ENCODE results near the gene HRH2.
"Not testable (repeated sequence)": the region's sequence is repeated elsewhere in the genome, so short reads cannot be mapped to it uniquely, and the experiment has no call there.

The HRH2 gene
- 0.35 to 1.6 reads per million in 2 donors for total RNA-seq

DNA sequence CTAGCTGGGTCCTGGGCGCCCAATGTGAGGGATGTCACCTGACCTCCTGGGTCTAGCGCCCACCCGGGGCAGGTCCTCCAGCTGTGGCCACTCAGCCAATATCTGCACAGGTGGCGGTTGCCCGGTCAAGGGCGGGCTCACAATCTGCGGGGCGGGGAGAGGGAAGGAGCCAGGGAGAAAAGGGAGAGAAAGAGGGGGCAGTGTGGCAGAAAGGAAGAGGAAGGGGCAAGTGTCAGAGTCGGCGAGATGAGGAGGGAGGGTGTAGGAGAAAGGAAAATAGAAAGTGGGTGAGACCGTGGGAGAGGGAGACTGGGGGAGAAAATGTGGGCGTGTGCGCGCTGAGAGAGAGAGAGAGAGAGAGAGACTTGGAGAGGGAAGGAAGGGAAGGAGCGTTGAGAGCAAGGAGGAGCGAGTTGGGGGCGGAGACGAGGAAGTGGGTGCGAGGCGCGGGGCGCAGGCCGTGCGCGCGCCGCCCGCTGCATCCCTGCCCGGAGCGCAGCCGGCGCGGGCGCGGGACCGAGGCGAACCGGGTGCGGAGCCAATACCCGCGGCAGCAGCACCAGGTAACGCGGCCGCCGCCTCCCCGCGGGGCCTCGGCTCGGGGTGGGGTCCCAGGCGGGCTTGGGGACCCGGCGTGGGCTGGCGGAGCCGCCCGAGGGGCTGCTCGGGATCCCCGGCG lies at the start of gene HRH2:
HRH2 (plus strand) TSS at position 479 of the 679 bp plus-strand sequence. CDS start 25,163 bp downstream, outside the sequence.
- peak; percentile 13 for DNase-seq

DNA sequence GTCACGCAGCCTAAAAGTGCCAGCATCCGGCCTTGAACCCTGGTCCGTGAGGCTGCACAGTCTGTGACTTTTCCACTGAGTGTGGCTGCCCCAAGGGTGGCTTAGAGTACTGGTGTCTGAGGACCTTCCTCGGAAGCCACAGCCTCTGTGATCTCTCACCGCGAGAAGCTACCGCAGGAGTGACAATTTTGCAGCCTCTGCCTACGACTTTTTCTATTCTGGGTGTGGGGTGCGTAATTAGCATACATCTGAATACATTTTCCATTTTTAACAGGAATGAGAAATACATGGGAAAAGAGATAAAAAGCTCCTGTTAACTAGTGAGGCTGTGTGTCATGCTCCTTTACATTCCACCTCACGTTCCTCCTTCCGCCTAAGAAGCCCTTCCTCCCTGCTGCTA lies 48.3 kb upstream of the HRH2 start:
- no peak for DNase-seq

DNA sequence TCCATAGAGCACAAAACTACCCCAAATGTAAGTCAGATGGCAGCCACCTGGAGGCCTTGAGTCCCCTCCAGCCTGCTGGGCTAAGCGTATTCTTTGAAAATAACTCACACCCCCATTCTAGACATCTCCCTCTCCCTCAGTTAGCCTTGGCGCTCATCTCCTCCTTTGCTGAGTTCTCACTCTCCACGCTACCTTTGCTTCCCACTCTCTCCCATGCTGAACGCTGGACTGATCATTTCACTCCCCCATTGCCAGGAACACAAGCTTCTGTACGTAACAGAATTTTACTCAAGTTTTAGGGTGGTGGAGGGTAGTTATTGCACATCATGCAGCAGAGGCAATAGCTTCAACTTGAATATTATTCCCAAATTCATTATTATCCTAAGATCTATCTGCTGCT lies 47.5 kb upstream of the HRH2 start:
- DNase-seq = no peak

DNA sequence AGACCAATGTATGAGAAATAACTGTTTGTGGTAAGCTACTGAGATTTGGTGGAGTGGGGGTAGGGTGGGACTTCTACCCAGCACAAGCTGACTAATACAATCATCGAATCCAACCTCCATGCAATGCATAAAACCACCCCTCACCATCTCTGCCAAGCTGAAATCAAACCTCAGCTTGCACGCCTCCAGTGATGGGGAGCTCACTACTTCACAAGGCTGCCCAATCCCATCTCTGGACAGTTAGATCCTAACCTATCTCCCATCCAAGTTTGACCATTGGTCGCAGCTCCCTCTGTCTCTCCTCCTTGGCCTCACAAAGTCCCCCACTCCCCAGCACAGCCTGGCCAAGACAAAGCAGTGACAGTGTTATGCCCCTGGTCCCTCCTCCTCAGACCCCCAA lies 47.0 kb upstream of the HRH2 start:
- no peak for DNase-seq

- no peak for DNase-seq
Observed at GRCh38 chr5:175614223-175614815, 43.6 kb upstream of the HRH2 start.

DNA sequence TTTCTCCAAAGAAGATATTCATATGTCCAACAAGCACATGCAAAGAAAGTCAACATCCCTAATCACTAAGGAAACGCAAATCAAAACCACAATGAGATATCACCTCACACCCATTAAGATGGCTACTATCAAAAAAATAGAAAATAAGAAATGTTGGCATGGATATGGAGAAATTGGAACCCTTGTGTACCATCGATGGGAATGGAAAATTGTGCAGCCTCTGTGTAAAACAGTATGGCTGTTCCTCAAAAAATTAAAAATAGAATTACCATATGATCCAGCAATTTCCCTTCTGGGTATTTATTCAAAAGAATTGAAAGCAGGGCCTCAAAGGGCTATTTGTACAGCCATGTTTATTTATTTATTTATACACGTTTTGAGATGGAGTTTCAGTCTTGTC lies 43.0 kb upstream of the HRH2 start:
- DNase-seq = no peak

GRCh38 chr5:175616083-175616482 lies 41.8 kb upstream of the HRH2 start:
- no peak for DNase-seq

DNA sequence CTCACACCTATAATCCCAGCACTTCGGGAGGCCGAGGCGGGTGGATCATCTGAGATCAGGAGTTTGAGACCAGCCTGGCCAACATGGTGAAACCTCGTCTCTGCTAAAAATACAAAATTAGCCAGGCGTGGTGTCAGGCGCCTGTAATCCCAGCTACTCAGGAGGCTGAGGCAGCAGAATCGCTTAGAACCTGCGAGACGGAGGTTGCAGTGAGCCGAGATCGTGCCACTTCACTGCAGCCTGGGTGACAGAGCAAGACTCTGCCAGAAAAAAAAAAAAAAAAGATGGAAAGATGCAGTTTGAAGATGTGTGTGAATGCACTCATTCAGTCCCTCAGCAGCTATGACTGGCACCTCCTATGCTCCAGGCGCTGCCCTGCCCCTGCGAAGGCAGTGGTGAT lies 41.3 kb upstream of the HRH2 start:
- DNase-seq = not testable (repeated sequence)

DNA sequence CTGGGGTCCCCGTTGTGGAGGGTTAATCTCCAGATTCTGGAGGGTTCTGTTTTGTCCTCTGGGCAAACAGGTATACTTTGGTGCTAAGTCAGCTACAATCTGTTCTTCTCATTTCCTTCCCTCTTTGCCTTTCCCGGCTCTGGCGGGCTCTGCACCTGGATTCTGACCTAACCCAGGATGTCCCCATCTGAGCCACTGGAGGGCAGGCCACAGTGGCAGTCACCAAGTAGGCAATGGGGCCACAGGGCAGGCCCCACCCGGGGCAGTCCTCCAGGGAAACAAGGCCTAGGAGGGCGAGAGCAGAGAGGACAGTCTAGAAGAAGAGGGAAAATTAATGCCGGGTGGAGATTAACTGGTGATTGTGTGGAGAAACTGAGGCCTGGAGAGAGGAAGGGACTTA lies 40.4 kb upstream of the HRH2 start:
- no peak for DNase-seq

- no peak for DNase-seq
Observed at GRCh38 chr5:175620527-175620926, 37.3 kb upstream of the HRH2 start.

GRCh38 chr5:175621971-175622370 lies 35.9 kb upstream of the HRH2 start:
- DNase-seq = no peak

DNA sequence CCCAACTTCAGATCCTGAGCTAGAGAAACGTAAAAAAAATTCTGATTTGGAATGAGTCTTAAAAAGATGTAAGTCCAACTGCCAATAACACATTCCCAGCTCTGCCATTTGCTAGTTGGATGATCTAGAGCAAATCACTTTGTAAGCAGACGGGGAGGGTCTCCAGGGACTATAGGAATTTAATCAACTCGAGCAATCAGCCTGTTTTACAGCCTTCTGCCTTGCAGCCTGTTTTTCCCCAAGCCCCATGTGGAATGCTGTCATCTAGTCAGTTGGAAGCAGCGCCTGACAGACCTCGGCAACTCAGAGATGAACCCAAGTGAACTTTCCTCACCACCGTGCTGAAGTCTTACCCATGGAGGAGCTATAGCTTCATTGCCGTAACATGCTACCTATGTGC lies 34.8 kb upstream of the HRH2 start:
- DNase-seq = no peak

DNA sequence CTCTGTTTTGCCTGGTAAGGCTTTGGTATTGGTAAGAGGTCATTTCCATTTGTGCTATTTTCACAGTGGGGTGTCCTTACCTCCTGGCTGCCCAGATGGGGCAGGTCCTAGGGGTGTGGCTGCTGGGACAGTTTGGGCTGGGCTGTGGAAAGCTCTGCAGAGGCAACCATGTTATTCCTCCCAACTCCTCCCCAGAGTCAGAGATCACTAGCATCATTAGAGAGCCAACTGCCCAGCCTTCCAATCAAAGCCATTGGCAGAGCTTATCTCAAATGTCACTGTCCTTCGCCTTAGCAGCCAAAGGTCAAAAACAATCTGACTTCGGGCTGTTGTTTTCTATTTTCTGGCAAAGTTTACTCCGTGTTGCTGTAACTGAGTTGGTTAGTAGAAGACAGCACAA lies 33.6 kb upstream of the HRH2 start:
- no peak for DNase-seq

DNA sequence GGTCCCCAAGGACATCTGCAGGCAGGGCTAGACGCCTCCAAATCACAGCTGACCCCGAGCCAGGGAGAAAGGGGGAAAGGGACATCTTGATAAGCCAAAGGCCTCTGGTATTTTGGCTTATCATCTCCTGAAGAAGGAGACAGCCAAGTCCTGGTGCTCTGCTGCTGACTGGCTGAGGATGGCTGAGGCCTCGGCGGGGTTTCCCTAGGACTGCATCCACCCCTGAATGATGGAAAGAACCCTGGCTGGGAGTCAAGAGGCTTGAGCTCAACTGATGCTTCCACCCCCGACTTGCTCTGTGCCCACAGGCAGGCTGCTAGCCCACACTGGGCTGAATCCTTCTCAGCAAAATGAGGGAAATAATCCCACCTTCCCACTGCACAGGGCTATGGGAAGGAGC lies 30.9 kb upstream of the HRH2 start:
- no peak for DNase-seq

DNA sequence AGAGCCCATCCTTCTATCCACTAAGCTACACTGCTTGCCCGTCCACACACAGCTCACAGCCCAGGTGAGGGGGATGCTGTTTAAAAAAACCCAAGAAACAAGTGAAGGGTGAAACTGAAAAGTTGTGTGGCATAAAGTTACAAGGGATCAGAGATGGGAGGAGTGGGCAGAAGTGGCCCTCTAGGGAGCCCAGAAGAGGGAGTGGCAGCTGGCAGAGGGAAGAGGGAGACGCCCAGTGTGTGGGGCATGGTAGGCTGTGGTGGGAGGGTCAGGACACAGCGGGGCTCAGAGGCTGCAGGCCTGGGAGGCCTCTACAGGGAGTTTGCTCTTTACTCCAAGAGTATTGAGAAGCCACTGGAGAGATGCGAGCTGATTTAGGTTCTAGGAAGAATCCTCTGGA lies 30.1 kb upstream of the HRH2 start:
- no peak for DNase-seq

DNA sequence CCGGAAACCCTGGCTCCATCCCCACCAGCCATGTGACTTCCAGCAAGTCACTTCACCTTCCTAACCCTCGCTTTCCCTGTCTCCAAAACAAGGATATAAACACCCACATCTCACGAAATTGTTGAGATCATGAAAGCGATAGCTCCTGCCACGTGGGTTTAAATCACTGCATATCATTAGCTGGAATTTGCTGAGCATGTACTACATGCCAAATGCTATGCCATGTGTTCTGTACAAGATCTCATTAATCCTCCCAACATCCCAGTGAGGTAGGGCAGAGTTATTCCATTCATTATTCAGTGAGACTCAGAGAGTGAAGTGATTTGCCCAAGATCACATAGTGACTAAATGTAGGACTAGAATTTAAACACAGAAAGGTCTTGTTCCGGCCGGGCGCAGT lies 29.2 kb upstream of the HRH2 start:
- DNase-seq = no peak

GRCh38 chr5:175629261-175629660 lies 28.6 kb upstream of the HRH2 start:
- DNase-seq = no peak

DNA sequence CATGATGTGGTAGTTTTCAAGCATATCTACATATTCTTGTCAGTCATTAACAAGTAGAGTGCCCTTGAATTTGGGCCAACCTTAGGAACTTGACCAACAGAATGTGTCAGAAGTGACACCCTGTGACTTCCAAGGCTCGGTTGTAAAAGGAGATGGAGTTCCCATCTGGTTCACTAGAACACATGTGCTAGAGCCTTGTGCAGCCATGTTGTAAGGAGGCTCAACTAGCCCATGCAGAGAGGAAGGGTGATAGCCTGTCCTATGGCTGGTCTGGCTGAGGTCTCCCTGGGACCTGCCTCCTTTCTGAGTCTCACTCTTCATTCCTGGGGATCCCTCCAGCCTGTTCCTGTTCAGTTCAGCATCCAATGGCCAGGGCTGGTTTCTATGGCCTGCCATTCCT lies 28.1 kb upstream of the HRH2 start:
- DNase-seq = no peak

DNA sequence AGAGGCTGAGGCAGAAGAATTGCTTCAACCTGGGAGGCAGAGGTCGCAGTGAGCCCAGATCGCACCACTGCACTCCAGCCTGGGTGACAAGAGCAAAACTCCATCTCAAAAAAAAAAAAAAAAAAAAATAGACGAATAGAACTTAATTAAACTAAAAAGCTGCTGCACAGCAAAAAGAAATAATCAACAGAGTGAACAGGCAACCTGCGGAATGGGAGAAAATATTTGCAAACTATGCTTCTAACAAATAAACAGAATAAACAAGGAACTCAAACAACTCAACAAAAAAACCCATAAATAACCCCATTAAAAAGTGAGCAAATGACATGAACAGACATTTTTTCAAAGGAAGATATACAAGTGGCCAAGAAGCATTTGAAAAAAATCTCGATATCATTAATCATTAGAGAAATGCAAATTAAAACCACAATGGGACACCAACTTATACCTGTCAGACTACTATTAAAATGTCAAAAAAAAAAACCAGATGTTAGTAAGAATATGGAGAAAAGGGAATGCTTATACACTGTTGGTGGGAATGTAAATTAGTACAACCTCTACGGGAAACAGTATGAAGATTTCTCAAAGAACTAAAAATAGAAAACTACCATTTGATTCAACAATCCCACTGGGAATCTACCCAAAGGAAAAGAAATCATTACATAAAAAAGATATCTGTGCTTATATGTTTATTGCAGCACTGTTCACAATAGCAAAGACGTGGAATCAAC lies 21.9 kb upstream of the HRH2 start:
- DNase-seq = no peak

DNA sequence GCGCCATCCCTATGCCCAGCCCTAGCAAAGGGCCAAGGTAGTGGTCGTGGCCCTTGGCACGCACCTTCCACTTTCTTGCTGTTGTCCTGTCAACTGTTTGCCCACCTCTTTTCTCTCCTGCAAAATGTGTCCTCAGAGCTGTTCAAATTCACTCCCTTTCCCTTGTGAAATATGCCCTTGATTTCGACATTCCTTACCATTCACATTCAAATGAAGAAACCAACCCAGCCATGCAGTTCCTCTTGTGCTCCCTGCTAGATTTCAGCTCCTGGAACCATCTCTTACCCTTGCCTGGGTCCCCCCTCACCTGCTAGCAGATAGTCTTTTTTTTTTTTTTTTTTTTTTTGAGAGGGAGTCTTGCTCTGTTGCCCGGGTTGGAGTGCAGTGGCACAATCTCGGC lies 19.6 kb upstream of the HRH2 start:
- no peak for DNase-seq

DNA sequence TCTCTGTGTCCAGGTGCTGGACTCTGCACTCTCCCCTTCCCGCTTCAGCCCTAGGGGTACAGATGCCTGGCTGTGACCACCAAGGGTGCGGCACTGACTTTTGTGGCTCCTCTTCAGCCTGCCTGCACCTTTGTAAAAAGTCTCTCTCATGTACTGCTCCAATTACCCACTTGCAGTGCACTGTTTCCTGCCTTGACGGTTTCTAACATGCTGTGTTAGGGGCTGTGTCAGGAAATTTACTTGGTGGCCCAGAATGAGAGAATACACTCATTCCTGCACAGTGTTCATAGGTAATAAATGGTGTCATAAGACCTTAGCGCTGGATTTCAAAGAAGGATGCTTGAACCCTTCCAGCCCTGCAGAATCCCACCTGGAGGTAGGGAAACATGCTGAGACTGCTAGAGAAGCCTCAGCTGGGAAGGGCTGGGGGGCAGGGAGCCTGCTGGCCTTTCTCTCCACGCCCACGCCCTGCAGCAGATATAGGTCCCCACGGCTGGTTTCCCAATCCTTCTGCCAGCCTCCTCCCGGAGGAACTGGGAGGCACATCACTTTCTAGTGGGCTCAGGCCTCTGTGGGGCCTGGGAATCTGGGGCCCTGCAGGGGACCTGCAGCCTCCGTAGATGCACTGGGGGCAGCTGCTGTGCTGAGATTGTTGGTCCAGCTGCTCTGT lies 17.6 kb upstream of the HRH2 start:
- DNase-seq = no peak

DNA sequence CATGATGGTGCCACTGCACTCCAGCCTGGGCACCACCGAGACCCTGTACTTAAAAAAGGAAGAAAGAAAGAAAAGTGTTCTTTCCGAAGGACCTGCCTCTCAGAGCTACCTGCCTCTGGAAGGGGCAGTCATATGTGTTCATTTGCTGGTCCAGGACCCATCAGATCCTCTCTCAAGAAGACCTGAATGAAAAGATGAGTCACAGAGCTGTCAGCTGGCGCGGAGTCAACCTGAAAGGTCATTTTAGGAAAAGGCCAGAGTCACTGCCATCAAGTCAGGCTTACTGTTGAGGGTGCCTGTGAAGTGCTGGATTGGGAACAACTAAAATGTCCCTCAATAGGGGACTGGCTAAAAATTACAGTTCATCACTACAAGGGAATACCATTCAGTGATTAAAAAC lies 14.9 kb upstream of the HRH2 start:
- DNase-seq = no peak

DNA sequence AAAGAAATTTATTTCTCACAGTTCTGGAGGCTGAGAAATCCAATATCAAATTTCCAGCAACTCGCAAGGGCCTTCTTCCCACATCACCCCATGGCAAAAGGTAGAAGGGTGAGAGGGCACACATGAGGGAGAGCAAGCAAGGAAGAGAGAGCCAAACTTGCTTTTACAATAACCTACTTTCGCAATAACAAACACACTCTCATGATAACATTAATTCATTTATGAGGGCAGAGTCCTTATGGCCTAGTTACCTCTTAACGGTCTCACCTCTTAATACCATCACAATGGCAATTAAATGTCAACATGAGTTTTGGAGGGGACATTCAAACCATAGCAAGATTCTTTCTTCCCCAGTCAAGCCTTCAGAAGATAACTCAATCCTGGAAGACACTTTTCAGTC lies 11.6 kb upstream of the HRH2 start:
- no peak for DNase-seq

DNA sequence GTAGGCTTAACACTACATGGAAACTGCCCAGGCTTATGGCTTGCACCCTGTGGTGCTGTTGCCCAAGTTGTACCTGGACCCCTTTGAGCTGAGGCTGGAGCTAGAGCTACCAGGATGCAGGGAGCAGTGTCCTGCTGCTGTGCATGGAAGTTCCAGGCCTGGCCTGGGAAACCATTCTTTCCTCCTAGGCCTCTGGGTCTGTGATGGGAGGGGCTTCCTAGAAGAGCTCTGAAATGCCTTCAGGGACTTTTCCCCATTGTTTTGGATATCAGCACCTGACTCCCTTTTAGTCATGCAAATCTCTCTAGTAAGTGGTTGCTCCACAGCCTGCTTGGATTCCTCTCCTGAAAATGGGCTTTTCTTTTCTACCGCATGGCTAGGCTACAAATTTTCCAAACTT lies 7.9 kb upstream of the HRH2 start:
- no peak for DNase-seq
